GM12891 (cell line): ENCODE measurements around the gene KCTD18.

Experiments used
- PAX5 ChIP-seq: IDR thresholded peaks from 2 replicates; pipeline ENCODE4 v1.6.1; 2011; ENCODE audit warnings: low read length, moderate library complexity, mild to moderate bottlenecking; ENCODE audit not compliant: insufficient read depth, severe bottlenecking
- POLR2A ChIP-seq: IDR thresholded peaks from 2 replicates; pipeline ENCODE4 v1.6.1; 2011; ENCODE audit warnings: low read depth, low read length, control low read depth
- POLR2AphosphoS5 ChIP-seq: IDR thresholded peaks from 2 replicates; pipeline ENCODE4 v1.6.1; 2011; ENCODE audit warnings: low read depth, low read length, control low read depth
- POU2F2 ChIP-seq: IDR thresholded peaks from 2 replicates; pipeline ENCODE4 v1.6.1; 2011; ENCODE audit warnings: low read depth, mild to moderate bottlenecking, control low read depth, low read length, moderate library complexity
- SPI1 ChIP-seq: IDR thresholded peaks from 2 replicates; pipeline ENCODE4 v1.6.1; 2011; ENCODE audit warnings: low read depth, low read length, control low read depth
- TAF1 ChIP-seq: IDR thresholded peaks from 2 replicates; pipeline ENCODE4 v1.6.1; 2011; ENCODE audit warnings: low read depth, low read length, control low read depth

- no peak for TF ChIP-seq TAF1
- no peak for TF ChIP-seq POLR2A
- TF ChIP-seq SPI1 = no peak
- TF ChIP-seq POLR2AphosphoS5 = no peak
- TF ChIP-seq POU2F2 = no peak
- no peak for TF ChIP-seq PAX5
Observed at GRCh38 chr2:200461846-200462710, 47.8 kb downstream of the KCTD18 start.
